ENCODE data around the gene PKD1L1. TPM values are rescaled to one million over a fixed set of nuclear protein-coding genes. Genes with fewer than 3 reads are reported as not detected.
"Not testable (repeated sequence)": the region's sequence is repeated elsewhere in the genome, so short reads cannot be mapped to it uniquely, and the experiment has no call there.

The PKD1L1 gene
- polyA plus RNA-seq, 12 donors: 0.26 to 2.3 (median 0.99) TPM; not detected in 2

DNA sequence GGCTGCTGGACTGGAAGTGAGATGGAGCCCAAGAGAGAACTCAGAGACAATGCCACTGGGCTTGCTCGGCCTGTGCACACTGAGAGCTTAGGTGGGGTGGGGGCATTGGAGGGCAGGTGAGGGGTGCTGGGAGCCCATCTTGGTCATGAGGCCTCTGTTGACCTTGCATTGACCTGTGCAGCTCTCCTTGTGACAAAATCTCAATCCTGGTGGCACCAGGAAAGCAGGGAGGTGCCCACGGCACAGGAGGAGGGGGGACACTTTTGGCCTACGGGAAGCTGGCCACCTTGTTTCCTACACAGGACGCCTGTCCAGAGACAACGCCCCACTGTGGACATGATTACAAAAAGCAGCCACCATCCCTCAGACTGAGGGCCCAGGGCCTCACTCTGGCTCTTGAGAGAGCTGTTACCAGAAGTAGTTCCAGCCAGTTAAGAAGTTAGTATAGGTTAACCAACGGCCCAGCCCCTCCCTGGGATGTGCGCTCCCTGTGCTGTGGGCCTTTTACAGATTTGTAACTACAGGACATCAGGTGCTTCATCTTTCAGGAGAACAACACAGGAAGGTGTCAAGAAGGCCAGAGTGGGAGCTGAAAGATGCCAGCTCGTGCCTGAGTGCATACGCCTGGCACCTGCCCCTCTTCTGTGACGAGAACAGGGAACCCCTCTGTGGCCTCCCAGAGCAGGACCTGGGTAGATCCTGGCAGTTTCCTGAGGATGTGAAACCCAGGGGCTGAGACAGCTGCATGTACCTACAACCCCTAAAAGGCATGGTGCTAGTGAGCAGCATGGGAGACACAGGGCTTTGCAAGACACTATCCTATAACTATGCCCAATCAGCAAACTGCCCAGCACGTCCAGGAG, 10.3 kb downstream of the PKD1L1 start:
- DNase-seq: no peak

DNA sequence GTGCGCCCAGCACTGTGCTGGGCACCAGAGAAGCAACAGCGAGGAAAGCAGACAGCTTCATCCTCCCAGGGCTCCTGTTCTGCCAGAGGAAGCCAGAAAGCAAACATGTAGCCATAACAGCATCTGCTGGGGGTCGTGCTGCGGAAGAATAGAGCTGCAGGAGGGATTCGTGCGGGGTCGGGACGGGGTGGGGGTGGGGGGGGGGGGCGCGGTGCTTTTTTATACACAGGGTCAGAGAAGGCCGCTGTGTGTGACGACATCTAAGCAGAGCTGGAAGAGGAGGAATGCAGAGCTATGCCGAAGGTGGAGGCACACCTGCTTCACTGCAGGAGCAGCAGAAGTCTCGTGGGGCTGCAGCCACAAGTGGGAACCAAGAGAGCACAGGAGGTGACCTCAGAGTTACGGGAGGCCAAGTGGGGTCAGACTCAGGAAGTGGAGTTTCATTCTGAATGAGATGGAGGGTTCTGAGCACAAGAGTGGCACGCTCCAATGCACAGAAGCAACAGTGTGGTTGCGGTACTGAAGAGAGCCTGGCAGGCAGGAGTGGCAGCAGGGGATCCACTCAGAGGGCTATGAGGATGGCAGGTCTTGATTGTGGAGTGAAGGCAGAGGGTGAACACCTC, 11.1 kb downstream of the PKD1L1 start:
- no peak for DNase-seq

DNA sequence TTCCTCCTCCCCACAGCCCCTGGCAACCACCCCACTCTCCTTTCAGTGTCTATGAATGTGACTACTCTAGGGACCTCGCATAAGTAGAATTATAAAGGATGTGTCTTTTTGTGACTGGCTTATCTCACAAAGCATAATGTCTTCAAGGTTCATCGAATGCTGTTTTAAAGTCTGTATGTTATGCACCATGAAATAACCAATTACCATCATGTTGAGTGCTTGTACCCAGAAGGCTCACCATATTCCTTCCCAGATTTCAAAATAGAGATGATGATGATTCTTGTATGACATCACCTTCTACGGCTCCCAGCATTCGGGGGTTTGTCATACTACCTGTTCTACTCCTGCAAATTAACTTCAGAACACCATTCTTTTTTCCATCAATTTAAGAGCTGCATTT, 11.9 kb downstream of the PKD1L1 start:
- DNase-seq: no peak

DNA sequence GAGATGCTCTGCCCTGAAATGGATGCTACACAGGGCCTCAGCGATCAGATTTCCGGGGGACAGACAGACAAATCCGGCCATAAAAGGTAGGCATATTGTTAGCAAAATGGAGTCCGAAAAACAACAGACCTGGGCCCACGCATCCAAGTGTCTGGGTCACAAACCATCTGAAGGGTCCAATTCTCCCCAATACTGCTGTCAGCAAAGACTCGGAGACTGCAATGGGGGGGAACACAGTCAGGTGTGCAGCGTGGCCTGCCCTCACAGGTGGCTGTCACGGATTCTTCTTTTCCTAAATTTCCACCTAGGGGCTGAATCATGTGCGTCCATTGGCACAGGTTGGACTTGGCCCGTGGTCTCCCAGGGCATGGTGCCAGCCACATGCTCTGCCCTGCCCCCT, 12.9 kb downstream of the PKD1L1 start:
- no peak for DNase-seq

DNA sequence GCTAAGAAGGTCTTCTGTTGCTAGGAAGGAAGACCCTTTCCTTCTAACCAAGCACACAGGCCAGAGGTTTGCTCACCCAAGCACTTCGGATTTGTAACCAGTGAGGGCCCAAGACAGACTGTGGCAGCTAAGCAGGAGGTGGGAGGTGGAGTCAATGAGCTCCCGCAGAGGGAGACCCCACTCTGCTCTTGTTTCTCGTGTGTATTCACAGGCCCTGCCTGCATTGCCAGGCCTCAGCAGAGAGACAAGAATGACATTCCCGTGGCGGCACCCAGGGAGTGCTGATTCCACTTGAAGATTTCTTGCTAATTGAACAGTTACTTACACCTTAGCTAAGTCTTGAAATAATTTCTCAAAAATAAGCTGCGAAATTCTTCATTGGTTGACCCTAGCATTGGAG, 13.4 kb downstream of the PKD1L1 start:
- no peak for DNase-seq

DNA sequence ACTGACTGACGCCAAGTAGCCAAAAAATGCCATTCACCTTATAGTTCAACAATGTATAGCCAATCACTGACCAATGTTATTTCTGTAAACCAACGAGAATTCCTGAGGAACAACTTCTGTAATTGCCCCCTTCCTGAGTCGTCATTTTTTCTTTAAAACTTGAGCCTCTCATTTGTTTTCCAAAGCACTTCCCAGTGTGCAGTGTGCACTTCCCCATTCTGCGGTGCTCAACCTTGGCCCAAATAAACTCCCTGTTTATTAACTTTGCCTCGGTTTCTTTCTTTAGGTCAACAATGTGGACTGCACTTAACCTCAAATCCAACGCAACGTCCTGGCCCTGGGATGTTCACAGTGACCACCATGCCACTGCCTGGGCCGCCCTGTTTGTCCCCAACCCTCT, 15.1 kb downstream of the PKD1L1 start:
- no peak for DNase-seq

DNA sequence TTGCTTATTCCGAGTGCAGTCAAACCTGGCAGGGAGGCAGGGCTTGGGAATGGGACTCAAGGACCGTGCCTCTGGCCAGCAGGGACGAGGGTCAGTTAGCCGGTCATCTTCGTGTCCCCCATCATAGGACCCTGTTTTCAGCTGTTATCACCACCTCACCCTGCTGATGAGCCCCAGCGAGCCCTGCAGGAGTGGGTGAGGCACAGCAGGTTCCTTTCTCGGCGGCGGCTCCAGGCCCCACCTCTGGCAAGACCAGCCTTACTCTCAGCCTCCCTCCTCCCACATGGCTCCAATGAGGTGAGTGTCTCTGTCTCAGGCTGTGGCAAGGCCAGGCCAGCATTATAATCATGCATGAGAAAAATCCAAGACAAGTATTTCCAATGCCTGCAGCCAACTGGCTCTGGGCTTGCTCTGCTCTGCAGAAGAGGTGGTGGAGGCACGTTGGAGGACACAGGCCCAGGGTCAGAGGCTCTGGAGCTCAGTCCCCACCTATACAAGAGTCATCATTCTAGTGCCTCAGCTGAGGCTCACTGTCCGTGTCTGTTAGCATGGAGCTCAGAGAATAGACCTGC, 15.7 kb downstream of the PKD1L1 start:
- no peak for DNase-seq

DNA sequence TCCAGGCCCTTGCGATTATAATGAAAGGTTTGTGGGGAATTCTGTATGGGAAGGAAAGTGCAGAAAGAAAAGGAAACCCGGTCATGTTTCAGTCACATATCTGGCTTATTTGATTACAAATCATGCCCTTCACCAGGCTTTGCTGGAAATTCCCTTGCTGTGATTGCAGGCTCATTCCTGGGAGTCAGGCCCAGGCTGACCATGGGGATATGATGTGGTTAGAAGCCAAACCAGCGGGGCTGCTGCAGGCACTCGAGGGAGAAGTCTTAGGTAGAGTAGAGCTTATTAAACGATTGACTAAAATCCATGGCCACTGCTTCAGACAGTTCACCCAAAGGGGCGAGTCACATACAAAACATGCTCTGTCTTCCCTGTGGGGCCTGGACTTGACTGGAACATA, 16.2 kb downstream of the PKD1L1 start:
- no peak for DNase-seq

DNA sequence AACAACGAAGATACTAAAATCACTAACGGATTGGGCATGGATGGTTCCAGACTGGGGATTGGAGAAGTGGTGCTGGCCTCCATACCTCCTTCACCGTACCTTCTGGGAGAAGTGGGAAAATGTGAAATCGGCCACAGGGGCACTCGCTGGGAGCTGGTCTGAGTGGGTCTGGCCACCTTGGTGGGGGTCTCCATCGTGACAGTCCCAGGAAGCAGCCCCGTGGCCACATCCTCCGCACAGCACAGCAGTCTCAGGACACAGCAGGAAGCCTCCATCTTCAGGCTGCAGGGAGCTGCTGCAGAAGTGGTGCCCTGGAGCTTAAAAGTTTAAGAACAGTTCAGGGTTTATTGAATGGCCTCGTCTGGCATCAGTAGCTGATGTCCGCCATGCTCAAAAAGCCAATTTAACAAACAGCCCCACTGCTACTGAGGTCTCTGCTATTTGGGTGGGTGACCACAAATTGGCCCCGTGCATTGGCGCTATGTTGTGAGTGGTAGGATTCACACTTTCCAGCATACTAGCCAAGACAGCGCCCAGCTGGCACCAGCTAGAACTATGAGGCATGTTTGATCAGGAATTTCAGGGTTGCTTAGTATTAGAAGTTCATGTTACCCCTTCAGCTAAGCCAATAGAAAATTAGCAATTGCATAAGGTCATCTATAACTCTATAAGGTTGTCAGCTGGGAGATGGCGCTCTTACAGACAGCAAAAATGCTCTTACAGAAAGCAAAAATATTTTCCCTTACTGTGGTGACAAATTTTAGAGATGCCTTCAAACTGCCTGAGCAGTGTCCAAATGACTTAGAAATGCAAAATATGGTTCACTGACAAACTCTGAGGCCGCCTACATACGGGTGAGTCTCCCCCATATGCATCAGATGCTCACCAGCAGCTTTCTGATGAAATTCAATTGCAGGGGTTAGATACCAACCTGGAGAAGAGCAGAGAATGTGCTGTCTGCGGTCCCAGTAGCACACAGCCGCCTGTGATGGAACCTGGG, 17.0 kb downstream of the PKD1L1 start:
- DNase-seq: no peak

DNA sequence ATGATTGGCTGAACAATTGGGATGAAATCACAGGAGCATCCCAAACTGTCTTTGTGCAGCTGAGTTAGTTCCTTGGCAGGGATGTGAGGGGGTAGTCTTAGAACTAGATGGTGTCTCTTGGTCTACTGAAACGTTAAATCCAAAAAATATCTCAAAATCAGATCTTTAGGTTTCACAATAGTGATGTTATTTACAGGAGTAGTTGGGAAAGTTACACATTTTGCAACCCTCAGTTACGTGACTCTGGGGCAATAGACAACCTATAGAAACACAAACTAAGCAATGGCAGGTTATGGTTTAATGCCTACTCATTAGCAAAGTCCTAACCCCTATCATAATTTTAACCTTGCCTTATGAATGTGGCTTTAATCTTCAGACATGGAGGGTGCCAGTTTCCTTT, 24.0 kb downstream of the PKD1L1 start:
- DNase-seq: no peak

DNA sequence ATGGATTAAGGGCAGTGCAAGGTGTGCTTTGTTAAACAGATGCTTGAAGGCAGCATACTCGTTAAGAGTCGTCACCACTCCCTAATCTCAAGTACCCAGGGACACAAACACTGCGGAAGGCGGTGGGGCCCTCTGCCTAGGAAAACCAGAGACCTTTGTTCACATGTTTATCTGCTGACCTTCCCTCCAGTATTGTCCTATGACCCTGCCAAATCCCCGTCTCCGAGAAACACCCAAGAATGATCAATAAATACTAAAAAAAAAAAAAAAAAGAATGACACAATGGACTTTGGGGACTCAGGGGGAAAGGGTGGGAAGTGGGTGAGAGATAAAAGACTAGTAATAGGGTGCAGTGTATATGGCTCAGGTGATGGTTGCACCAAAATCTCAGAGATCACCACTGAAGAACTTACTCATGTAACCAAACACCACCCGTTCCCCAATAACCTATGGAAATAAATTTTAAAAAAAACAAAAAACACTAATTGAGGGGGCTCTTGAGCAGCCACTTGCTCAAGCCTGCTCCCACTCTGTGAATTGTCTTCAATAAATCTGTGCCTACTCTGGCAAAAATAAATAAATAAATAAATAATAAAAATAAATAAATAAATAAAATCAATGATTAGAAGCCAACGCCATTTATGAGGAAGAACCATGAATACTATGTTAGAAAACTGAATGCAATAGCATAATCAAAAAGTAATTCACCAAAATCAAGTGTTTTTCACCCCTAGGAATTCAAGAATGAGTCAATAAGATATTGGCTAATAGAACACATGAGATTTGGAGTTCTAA, 25.0 kb downstream of the PKD1L1 start:
- DNase-seq: not testable (repeated sequence)

DNA sequence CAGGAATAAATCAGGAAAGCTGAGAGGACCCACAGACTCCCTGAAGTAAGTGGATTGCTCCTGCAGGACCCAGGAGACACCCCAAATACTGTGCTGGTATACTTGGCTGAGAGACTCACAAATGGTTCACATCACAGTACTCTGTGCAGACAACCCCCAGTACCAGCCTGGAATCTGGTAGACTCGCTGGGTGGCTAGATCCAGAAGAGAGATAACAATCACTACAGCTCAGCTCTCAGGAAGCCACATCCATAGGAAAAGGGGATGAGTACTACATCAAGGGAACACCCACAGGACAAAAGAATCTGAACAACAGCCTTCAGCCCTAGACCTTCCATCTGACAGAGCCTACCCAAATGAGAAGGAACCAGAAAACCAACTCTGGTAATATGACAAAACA, 31.8 kb downstream of the PKD1L1 start:
- not testable (repeated sequence) for DNase-seq

DNA sequence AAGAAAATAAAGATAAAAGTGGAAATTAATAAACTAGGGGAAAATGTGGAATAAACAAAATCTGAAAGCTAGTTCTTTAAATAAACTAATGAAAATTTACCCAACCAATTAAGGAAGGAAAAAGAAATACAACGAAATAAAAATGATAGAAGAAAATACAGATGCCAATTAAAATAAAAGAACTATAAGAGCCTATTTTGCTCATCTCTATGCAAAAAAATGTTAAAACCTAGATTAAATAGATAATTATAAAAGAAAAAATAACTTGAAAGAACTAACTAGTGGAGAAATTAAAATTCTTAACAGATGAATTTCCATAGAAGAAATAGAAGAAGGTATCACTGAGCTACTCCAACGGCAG, 32.7 kb downstream of the PKD1L1 start:
- no peak for DNase-seq

DNA sequence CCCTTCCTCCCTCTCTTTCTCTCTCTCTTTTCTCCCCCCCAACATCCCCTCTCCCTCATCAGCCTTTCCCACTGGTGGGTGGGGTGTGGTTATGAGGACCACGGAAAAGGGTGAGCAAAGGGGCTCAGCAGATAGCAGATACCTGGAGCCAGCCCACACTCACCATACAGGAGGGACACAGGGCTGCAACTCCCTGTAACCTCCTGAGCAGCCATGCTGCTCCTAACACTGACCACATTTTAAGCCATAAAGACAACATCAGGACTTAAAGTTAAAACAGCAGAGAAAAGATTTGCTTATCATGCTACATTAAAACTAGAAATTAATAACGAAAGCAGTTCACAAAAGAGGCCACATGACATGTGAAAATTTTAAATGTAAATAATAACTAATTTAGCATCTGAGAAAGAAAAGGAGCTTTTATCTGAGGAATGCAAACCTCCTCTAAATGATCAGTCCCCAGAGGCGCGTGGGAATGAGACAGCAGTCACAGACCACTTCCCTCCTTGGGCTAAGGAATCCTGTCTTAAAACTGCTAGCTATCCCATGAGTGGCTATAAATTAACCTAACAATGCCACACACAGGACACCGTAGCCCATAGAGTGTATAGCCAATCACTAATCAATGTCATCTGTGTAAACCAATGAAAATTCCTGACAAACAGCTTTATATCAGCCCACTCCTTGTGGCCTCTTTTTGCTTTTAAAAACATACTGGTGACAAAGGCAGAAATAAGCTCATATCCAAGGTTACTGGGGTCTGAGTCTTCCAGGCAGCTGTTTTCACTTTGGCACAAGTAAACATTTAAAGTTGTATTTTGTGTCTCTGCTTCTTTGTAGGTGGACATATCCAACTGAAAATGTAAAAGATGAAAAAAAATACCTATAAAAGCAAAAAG, 33.3 kb downstream of the PKD1L1 start:
- DNase-seq: no peak

DNA sequence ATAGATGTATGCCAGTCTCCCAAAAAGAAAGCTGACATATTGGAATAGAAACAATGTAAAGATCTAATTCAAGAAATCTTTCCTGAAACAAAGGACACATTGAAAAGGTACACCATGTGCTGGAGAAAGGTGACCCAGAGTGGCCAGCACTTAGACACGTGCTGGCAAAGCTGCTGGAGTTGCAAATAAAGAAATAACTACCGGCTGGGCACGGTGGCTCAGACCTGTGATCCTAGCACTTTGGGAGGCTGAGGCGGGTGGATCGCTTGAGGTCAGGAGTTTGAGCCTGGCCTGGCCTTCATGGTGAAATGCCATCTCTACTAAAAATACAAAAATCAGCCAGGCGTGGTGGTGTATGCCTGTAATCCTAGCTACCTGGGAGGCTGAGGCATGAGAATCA, 35.9 kb downstream of the PKD1L1 start:
- no peak for DNase-seq

DNA sequence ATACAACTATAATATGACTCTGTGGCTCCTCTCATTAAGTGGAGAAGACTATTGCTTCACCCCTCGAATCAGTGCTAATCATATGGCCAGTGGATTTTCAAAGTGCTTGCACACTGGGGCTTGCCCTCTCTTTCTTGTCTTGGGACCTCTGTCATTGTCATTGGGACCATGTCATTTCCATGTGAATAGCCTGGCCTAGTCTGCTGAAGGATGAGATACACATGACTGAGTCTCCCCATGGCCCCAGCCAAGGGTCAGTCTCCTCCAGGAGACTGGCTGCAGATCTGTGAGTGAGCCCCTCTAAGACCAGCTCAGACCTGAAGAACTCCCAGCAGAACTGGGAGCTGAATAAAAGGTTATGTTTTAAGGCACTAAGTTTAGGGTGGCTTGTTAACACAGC, 39.5 kb downstream of the PKD1L1 start:
- DNase-seq: no peak

DNA sequence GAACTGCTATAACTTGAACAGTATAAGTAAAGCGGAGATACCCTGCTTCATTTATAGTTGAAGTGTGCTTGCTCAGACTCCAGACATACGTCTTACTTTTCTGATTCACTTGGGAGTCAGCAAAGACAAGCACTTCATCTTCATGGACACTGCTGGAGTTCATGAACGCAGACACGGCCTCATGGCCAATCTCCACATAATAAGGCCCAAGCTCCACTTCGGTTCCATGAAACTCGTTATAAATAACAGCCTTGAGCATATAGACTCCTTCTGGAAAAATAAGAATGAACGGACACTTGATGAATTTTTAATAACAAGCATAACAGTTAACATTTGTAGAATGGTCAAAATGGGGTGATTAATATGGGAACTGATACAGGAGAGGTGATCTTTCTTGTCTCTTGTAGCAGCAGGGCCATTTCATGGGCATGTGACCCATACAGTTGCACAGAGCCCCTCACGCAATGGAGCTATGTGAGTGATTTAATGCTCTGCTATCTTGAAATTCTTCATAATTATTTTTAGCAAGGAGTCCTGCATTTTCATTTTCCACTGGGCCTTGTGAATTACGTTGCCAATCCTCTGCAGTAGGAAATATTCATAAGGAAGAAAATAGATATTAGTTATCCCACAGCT, 40.2 kb downstream of the PKD1L1 start:
- no peak for DNase-seq

DNA sequence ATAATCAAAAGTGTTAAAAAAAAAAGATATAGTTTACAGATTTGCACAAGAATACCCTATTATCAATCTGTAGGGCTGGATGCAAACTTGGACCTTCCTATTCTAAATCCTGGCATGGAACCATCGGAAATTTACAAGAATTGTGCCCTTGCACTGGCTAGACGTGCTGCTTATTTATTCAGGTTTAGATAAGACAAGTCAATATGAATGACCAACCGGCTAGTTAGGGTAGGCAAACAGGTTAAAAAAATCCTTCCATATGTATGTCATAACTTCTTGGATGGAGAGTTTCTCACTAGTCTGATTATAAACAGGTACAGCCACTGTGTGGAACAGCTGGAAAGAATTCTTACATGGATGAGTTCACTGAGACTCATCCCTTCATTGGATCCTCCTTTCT, 41.4 kb downstream of the PKD1L1 start:
- DNase-seq: no peak

DNA sequence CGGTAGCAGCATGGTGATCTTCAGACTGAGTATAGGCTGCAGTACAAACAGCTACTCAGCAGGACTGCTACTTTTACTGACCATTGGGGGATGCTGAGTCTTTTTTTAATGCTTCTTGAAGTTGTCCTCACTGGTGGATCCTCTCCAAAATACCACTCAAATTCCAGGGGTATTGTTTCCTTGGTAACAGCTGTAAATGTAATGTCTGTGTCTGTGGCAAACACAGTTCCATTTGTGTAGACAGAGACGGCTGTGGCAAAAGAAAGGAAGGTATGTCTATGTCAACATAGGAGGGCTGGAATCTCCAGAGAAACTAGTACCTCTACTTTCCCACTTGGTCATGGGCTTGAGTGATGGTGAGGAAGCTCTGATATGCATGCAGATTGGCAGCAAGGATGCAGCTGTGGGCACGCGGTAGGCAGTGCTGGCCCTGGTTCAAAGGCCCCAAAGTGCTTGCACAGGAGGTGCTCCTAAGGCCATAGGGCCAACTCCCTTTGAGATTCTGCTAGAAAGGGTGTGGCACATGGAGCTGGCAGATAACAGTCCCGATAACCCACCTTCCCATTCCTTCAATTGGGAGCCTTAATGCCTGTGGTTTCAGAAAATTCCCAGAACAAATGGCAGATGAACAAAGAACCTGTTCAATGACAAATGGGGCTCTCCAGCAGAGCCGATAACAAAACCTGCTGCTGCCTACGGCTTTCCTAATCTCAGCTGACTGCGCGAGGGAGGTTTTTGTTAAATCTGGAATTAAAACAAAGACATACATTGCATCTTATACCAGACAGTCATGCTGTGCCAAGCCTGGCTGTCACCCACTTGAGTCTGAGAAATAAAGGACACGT, 43.0 kb downstream of the PKD1L1 start:
- no peak for DNase-seq
